GM12891 (cell line): ENCODE results near the gene HOXA6.

Experiments
- POLR2AphosphoS5 ChIP-seq: IDR thresholded peaks from 2 replicates; pipeline ENCODE4 v1.6.1; 2011; ENCODE audit warnings: low read depth, low read length, control low read depth
- SPI1 ChIP-seq: IDR thresholded peaks from 2 replicates; pipeline ENCODE4 v1.6.1; 2011; ENCODE audit warnings: low read depth, low read length, control low read depth

DNA sequence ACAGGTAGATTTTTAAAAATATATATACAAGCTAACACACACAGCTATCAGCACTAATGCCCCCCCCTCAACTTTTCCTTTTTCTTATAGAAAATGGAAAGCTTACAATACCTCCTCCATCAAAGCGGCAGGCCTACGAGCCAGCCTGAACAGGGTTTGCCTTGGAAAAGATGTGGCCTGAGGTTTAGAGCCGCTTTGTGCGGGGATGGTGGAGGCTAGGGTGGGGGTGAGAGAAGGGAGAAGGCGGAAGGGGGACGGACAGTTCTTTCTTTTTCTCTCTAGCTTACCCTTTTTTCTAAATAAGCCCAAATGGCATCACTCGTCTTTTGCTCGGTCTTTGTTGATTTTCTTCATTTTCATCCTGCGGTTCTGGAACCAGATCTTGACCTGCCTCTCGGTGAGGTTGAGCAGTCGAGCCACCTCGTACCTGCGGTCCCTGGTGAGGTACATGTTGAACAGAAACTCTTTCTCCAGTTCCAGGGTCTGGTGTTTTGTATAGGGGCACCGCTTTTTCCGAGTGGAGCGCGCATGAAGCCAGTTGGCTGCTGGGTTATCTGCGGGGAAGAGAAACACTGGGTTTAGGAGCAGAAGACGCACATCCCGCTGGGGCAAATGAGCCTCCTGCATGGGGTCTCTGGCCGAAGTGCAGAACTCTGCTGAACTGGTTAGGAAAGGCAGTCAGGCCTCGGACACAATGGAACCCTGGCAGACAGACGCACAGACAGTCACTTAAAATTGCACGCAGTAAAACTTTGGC lies 15.9 kb upstream of the HOXA6 start:
- TF ChIP-seq POLR2AphosphoS5: no peak
- no peak for TF ChIP-seq SPI1
